H1 (cell line): ENCODE data around the gene EIF4E3.

Experiments used
- POLR2AphosphoS5 ChIP-seq: IDR thresholded peaks from 2 replicates; pipeline ENCODE4 v1.6.1; 2011; ENCODE audit warnings: low read depth, low read length
- RAD21 ChIP-seq, 2 experiments: IDR thresholded peaks in 1 of 2; conservative IDR thresholded peaks in 1 of 2; 2 replicates each; pipeline ENCODE4 v1.6.1; 2011; ENCODE audit warnings: low read depth in 2 of 2, low read length in 2 of 2, improper control_type of control experiment in 1 of 2, inconsistent platforms in 1 of 2, mild to moderate bottlenecking in 1 of 2, moderate library complexity in 1 of 2

DNA sequence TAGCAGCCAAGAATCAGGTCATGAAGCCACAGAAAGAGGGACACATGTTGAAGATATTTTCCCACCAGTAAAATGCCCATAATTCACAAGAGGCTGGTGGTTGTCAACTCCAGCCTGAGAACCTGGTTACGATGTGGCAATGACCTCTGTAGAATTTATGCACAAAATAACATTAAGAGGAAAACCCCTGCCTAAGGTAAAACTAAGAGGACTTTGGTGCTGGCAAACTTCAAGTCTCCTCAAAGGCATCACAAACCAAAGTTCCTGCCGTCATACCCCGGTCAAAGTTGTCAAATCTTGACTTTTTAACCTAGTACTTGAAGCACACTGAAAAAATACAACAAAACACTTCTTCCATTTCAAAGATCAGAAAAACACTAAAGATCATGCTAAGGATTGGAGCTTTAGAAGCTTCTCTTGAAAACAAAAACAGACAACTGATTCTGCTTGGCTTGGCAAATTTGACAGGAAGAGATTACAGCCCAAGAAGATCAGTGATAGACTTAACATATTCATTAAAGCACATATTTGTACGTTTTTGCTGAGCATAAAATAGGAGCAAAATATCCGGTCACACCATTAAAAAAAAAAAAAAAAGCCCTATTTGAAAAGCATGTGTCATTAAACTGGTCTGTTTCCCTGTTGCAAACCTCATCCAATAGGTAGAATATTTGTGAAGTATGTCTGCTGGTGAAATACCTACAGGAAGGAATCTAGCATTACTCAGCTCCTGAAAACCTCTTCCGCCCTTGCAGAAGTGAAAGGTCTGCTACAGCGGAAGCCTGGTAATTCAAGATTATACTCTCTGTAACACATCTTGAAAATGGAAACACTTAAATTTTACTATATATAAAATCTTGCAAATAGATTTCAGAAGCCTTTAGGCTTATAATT lies 22.8 kb downstream of the EIF4E3 start:
- TF ChIP-seq POLR2AphosphoS5 (no peak), RAD21 (IDR thresholded peaks at IDR 0.05 in 1 of 2, conservative IDR thresholded peaks at IDR 0.05 in 1 of 2; ENCODE audit: low read depth in 2 of 2, low read length in 2 of 2) (no peak)
